A673 (cell line): ENCODE data around the gene HGF. TPM values are rescaled to one million over a fixed set of nuclear protein-coding genes. Genes with fewer than 3 reads are reported as not detected.

Experiments used
- BruUV-seq: library from RNA; stranded (reverse); fragments of 400-500 nt; replicated peaks from 2 replicates; lab custom pipeline; 2021; lab: Mats Ljungman, UMichigan
- CTCF ChIA-PET: fragments of 300-600 bp; sonication (Branson Sonifier 250); formaldehyde crosslinking; loops from one replicate; lab custom pipeline; 2022; ENCODE audit warnings: antibody characterized with exemption; lab: Charles Lee
- POLR2A ChIA-PET: fragments of 300-600 bp; sonication (Branson Sonifier 250); formaldehyde crosslinking; loops from one replicate; lab custom pipeline; 2022; ENCODE audit warnings: antibody characterized with exemption; ENCODE audit not compliant: low non-redundant PET; lab: Charles Lee
- DNase-seq: peaks from one replicate; pipeline ENCODE4 v3.0.0-alpha.2; 2015; ENCODE audit warnings: low spot score
- H3K27ac ChIP-seq: fragments of 200-600 bp; sonication (generic); 2 replicates; pipeline ENCODE4 v1.5.1; 2016; ENCODE audit warnings: mixed run types, low read depth, mild to moderate bottlenecking, mixed read lengths, antibody characterized with exemption, low read length; ENCODE audit not compliant: poor library complexity, severe bottlenecking
- H3K27me3 ChIP-seq: fragments of 200-600 bp; sonication (generic); replicated peaks from 2 replicates; pipeline ENCODE4 v1.6.1; 2017; ENCODE audit warnings: mixed run types, low read depth, mild to moderate bottlenecking, mixed read lengths, antibody characterized with exemption, low read length; ENCODE audit not compliant: insufficient read depth, poor library complexity
- H3K36me3 ChIP-seq: fragments of 200-600 bp; sonication (generic); 2 replicates; pipeline ENCODE4 v1.6.1; 2016; ENCODE audit warnings: mixed run types, mild to moderate bottlenecking, mixed read lengths, antibody characterized with exemption, low read length; ENCODE audit not compliant: insufficient read depth, poor library complexity, severe bottlenecking
- H3K4me1 ChIP-seq: fragments of 200-600 bp; sonication (generic); 2 replicates; pipeline ENCODE4 v1.6.1; 2017; ENCODE audit warnings: mixed run types, mild to moderate bottlenecking, mixed read lengths, antibody characterized with exemption, low read length; ENCODE audit not compliant: insufficient read depth, poor library complexity, severe bottlenecking
- H3K4me3 ChIP-seq: fragments of 200-600 bp; sonication (generic); 2 replicates; pipeline ENCODE4 v1.5.1; 2016; ENCODE audit warnings: low read depth, mixed run types, mild to moderate bottlenecking, mixed read lengths, low read length; ENCODE audit not compliant: poor library complexity, severe bottlenecking
- H3K9me3 ChIP-seq: fragments of 200-600 bp; sonication (generic); 2 replicates; pipeline ENCODE4 v1.6.1; 2016; ENCODE audit warnings: mixed run types, low read depth, mild to moderate bottlenecking, mixed read lengths, antibody characterized with exemption, low read length; ENCODE audit not compliant: poor library complexity, severe bottlenecking
- CTCF ChIP-seq: fragments of 300-800, 200-600 bp; sonication (generic); conservative IDR thresholded peaks from 2 replicates; pipeline ENCODE4 v1.5.1; 2017; ENCODE audit warnings: low read depth, mild to moderate bottlenecking, antibody characterized with exemption, low read length, moderate library complexity, mixed read lengths
- EZH2 ChIP-seq: fragments of 200-600 bp; sonication (generic); IDR thresholded peaks from 2 replicates; pipeline ENCODE4 v1.6.1; 2017; ENCODE audit warnings: borderline replicate concordance, low read depth, mild to moderate bottlenecking, mixed read lengths, antibody characterized with exemption, low read length; ENCODE audit not compliant: poor library complexity, severe bottlenecking
- intact Hi-C: fragments of 100-400 bp; cut with micrococcal nuclease; formaldehyde crosslinking; loops from one replicate; pipeline ENCODE4 v1.10.0; 2022; ENCODE audit not compliant: unreplicated experiment
- total RNA-seq: library from RNA; stranded (reverse); gene quantifications from 2 replicates; pipeline ENCODE4 v1.2.3, GENCODE V29; 2021

HGF gene
- total RNA-seq, 1 experiment from 2014 or later, result not detected

- H3K27ac ChIP-seq, result no peak overlapping the region
- H3K4me1 ChIP-seq, result no peaks in the 10 kb centered on the region
- H3K9me3 ChIP-seq, result peaks cover 25% of the 10 kb centered on the region
- intact Hi-C loops, result no loop called here
- BruUV-seq, result no TSS peak
- no peak for DNase-seq
- H3K36me3 ChIP-seq, result no peaks in the 10 kb centered on the region
- H3K4me3 ChIP-seq, result no peak overlapping the region
- ChIA-PET CTCF (no interaction called here), POLR2A (no interaction called here)
- no peak for TF ChIP-seq EZH2
- no peak for TF ChIP-seq CTCF
- H3K27me3 ChIP-seq, result no peaks in the 10 kb centered on the region
Observed at GRCh38 chr7:81655271-81655670, 114.6 kb downstream of the HGF start.

- H3K9me3 ChIP-seq, result peaks cover 21% of the 10 kb centered on the region
- no peak overlapping the region for H3K27ac ChIP-seq
- DNase-seq, result no peak
- CTCF ChIA-PET, result no interaction called here
- H3K4me1 ChIP-seq, result no peaks in the 10 kb centered on the region
- no peak overlapping the region for H3K4me3 ChIP-seq
- POLR2A ChIA-PET, result no interaction called here
- TF ChIP-seq CTCF (no peak), EZH2 (no peak)
- BruUV-seq, result no TSS peak
- H3K27me3 ChIP-seq, result no peaks in the 10 kb centered on the region
- H3K36me3 ChIP-seq, result no peaks in the 10 kb centered on the region
- intact Hi-C loops, result no loop called here
Observed at GRCh38 chr7:81652225-81652624, 117.6 kb downstream of the HGF start.
